WTC11 (cell line): ENCODE data around the gene CRYBB1. TPM values are rescaled to one million over a fixed set of nuclear protein-coding genes. Genes with fewer than 3 reads are reported as not detected.

Experiments used
- ATAC-seq: fragments of 200-7000 bp; cut with Tn5 transposase; 2 replicates; pipeline ENCODE4 v1.10.0; 2021; ENCODE audit warnings: mild to moderate bottlenecking, moderate library complexity
- CTCF ChIA-PET: fragments of 300-600 bp; sonication (Branson Sonifier 250); formaldehyde crosslinking; loops from one replicate; lab custom pipeline; 2021; ENCODE audit warnings: antibody characterized with exemption; lab: Charles Lee
- POLR2A ChIA-PET: fragments of 350-600 bp; sonication (Branson Sonifier 250); formaldehyde crosslinking; loops from one replicate; lab custom pipeline; 2021; ENCODE audit warnings: antibody characterized with exemption; lab: Charles Lee
- DNase-seq: peaks from one replicate; pipeline ENCODE4 v3.0.0; 2021; ENCODE audit warnings: low spot score
- H3K27ac Mint-ChIP-seq: 2 replicates; pipeline ENCODE4 v1.8.0; 2021; ENCODE audit warnings: mixed read lengths
- H3K27me3 Mint-ChIP-seq: 2 replicates; pipeline ENCODE4 v1.8.0; 2021; ENCODE audit warnings: low read depth, mild to moderate bottlenecking, moderate library complexity, mixed read lengths
- H3K36me3 Mint-ChIP-seq: 2 replicates; pipeline ENCODE4 v1.8.0; 2021; ENCODE audit warnings: mixed read lengths
- H3K4me1 Mint-ChIP-seq: 2 replicates; pipeline ENCODE4 v1.8.0; 2022; ENCODE audit warnings: mixed read lengths
- H3K4me3 Mint-ChIP-seq: 2 replicates; pipeline ENCODE4 v1.8.0; 2021; ENCODE audit warnings: mild to moderate bottlenecking, moderate library complexity, mixed read lengths
- H3K9me3 Mint-ChIP-seq: 2 replicates; pipeline ENCODE4 v1.8.0; 2021; ENCODE audit warnings: mixed read lengths
- ELF4 ChIP-seq: sonication (generic); formaldehyde crosslinking; IDR thresholded peaks from 2 replicates; pipeline ENCODE4 v1.8.1; 2022; ENCODE audit warnings: low read depth, mild to moderate bottlenecking, moderate library complexity, missing genetic modification reagents
- FOXK1 ChIP-seq: sonication (generic); formaldehyde crosslinking; IDR thresholded peaks from 2 replicates; pipeline ENCODE4 v1.8.0; 2022; ENCODE audit warnings: mild to moderate bottlenecking, moderate library complexity, missing genetic modification reagents
- FOXP1 ChIP-seq: sonication (generic); formaldehyde crosslinking; IDR thresholded peaks from 2 replicates; pipeline ENCODE4 v1.8.0; 2022; ENCODE audit warnings: missing genetic modification reagents, mild to moderate bottlenecking, moderate library complexity, borderline replicate concordance
- JAZF1 ChIP-seq: fragments of 250-450 bp; sonication (Bioruptor Pico); IDR thresholded peaks from 2 replicates; pipeline ENCODE4 v1.9.0; 2021; ENCODE audit warnings: moderate library complexity, mild to moderate bottlenecking, inconsistent platforms
- NFATC4 ChIP-seq: fragments of 250-450 bp; sonication (Bioruptor Pico); IDR thresholded peaks from 2 replicates; pipeline ENCODE4 v1.9.0; 2021; ENCODE audit warnings: mild to moderate bottlenecking
- TEAD1 ChIP-seq: sonication (generic); formaldehyde crosslinking; IDR thresholded peaks from 2 replicates; pipeline ENCODE4 v1.8.0; 2022; ENCODE audit warnings: mild to moderate bottlenecking, missing genetic modification reagents
- ZNF121 ChIP-seq: sonication (generic); formaldehyde crosslinking; IDR thresholded peaks from 2 replicates; pipeline ENCODE4 v1.8.0; 2023; ENCODE audit warnings: missing genetic modification reagents
- ZNF138 ChIP-seq: sonication (generic); formaldehyde crosslinking; conservative IDR thresholded peaks from 2 replicates; pipeline ENCODE4 v1.8.1; 2022; ENCODE audit warnings: mild to moderate bottlenecking, moderate library complexity, missing genetic modification reagents
- total RNA-seq: library from RNA; stranded (reverse); gene quantifications from 3 replicates; pipeline ENCODE4 v1.2.3, GENCODE V29; 2021
- TF ChIP-seq, protein P1 (sequence below): sonication (generic); formaldehyde crosslinking; IDR thresholded peaks from 2 replicates; pipeline ENCODE4 v1.8.0; 2022; ENCODE audit warnings: mild to moderate bottlenecking, missing genetic modification reagents
- TF ChIP-seq, protein P2 (sequence below): sonication (generic); formaldehyde crosslinking; IDR thresholded peaks from 2 replicates; pipeline ENCODE4 v1.8.1; 2022; ENCODE audit warnings: mild to moderate bottlenecking, moderate library complexity, missing genetic modification reagents
- TF ChIP-seq, protein P3 (sequence below): fragments of 250-450 bp; sonication (Bioruptor Pico); IDR thresholded peaks from 2 replicates; pipeline ENCODE4 v2.1.2; 2022; ENCODE audit warnings: mild to moderate bottlenecking, moderate library complexity
- TF ChIP-seq, protein P4 (sequence below): fragments of 250-450 bp; sonication (Bioruptor Pico); IDR thresholded peaks from 2 replicates; pipeline ENCODE4 v1.9.0; 2021; ENCODE audit warnings: mild to moderate bottlenecking, borderline replicate concordance
- TF ChIP-seq, protein P5 (sequence below): sonication (generic); formaldehyde crosslinking; IDR thresholded peaks from 2 replicates; pipeline ENCODE4 v1.8.0; 2023; ENCODE audit warnings: missing genetic modification reagents, mild to moderate bottlenecking, borderline replicate concordance
- TF ChIP-seq, protein P6 (sequence below): fragments of 250-450 bp; sonication (Bioruptor Pico); IDR thresholded peaks from 2 replicates; pipeline ENCODE4 v1.9.0; 2021; ENCODE audit warnings: mild to moderate bottlenecking

The CRYBB1 gene
- total RNA-seq, 1 experiment from 2014 or later, result 4.0 TPM

DNA sequence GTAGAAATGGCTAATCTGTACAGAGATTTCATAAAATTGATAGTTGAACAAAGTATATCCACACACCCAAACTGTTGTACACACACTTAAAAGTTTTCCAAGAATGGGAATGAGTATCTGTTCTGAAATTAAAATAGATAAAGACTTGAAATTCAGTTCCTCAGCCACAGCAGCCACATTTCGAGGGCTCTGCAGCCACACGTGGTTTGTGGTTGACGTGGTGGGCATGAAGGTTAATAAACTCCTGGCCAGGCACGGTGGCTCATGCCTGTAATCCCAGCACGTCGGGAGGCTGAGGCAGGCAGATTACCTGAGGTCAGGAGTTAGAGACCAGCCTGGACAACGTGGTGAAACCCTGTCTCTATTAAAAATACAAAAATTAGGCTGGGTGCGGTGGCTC lies 51.9 kb downstream of the CRYBB1 start (continued):
- TF ChIP-seq, protein P1, sequence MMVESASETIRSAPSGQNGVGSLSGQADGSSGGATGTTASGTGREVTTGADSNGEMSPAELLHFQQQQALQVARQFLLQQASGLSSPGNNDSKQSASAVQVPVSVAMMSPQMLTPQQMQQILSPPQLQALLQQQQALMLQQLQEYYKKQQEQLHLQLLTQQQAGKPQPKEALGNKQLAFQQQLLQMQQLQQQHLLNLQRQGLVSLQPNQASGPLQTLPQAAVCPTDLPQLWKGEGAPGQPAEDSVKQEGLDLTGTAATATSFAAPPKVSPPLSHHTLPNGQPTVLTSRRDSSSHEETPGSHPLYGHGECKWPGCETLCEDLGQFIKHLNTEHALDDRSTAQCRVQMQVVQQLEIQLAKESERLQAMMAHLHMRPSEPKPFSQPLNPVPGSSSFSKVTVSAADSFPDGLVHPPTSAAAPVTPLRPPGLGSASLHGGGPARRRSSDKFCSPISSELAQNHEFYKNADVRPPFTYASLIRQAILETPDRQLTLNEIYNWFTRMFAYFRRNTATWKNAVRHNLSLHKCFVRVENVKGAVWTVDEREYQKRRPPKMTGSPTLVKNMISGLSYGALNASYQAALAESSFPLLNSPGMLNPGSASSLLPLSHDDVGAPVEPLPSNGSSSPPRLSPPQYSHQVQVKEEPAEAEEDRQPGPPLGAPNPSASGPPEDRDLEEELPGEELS (CRISPR knock-in tag), result no peak
- TF ChIP-seq, all 79 proteins: peak for 0

DNA sequence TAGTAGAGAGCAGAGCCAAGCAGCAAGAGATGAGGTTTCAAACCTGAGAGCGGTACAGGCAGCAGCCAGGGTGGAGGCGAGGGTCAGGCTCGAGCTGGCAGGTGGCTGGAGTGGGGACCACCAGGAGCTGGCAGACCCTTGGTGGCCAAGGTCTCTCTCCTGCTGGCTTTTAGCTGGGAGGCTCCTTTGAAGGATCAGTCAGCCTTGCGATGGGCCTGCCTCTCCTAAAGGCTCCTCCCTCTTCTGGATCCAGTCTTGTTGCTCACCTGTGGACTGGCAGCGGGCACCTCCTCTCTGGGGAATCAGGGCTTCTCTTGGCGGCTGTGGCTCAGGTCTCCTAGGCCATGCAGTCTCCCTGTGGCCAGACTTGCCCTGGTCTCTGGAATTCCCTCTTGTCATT lies 52.6 kb downstream of the CRYBB1 start:
- ChIA-PET POLR2A (interaction anchor here (0.9 to 1.5 kb wide), 2 partner anchors 10 to 19 kb away, joined by 3 read pairs; no protein-coding TSS in a partner anchor), CTCF (interaction anchor here (0.6 to 3.4 kb wide), 9 partner anchors 10 to 450 kb away, joined by 3 to 12 read pairs (median 3); partner anchors contain the start of genes HPS4, MIAT and SRRD)
- Mint-ChIP-seq H3K4me3 (no peak overlapping the region), H3K27ac (peak overlapping the region; percentile 77), H3K9me3 (no peaks in the 10 kb centered on the region), H3K36me3 (peaks cover 6% of the 10 kb centered on the region), H3K4me1 (peaks cover 77% of the 10 kb centered on the region), H3K27me3 (no peaks in the 10 kb centered on the region; the same call in 1 of the 2 replicates)
- TF ChIP-seq, protein P2, sequence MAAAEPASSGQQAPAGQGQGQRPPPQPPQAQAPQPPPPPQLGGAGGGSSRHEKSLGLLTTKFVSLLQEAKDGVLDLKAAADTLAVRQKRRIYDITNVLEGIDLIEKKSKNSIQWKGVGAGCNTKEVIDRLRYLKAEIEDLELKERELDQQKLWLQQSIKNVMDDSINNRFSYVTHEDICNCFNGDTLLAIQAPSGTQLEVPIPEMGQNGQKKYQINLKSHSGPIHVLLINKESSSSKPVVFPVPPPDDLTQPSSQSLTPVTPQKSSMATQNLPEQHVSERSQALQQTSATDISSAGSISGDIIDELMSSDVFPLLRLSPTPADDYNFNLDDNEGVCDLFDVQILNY (CRISPR knock-in tag), result no peak
- TF ChIP-seq ZNF121 (CRISPR knock-in tag), result no peak
- TF ChIP-seq FOXK1 (CRISPR knock-in tag), result no peak
- peak; percentile 30 for ATAC-seq
- no peak for DNase-seq

DNA sequence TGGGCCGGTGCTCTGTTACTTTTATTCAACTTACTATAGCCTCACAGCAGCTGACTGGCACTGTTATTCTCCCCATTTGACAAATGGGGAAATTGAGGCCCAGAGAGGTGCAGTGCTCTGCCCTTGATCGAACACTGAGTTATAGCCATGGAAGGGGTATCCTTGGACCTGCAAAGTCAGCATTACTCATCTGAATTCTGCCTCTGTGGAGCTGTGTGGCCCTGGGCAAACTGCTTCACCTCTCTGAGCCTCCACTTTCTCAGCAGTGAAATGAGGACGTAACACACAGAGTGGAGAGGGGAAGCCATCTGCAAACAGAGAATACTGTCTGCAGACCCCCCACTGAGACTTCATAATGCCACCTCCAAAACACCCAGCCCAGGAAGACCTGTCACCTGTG lies 53.2 kb downstream of the CRYBB1 start:
- H3K4me1 Mint-ChIP-seq, result peaks cover 80% of the 10 kb centered on the region
- peak overlapping the region; percentile 77; the same call in 1 of the 2 replicates for H3K27ac Mint-ChIP-seq
- DNase-seq (no peak), ATAC-seq (no peak)
- no peak overlapping the region for H3K4me3 Mint-ChIP-seq
- H3K27me3 Mint-ChIP-seq, result no peaks in the 10 kb centered on the region; the same call in 1 of the 2 replicates
- POLR2A ChIA-PET, result interaction anchor here (0.9 to 1.5 kb wide), 2 partner anchors 10 to 19 kb away, joined by 3 read pairs; no protein-coding TSS in a partner anchor
- H3K9me3 Mint-ChIP-seq, result no peaks in the 10 kb centered on the region
- CTCF ChIA-PET, result interaction anchor here (0.8 to 3.4 kb wide), 5 partner anchors 10 to 115 kb away, joined by 3 to 12 read pairs (median 4); partner anchors contain the start of genes HPS4 and SRRD
- H3K36me3 Mint-ChIP-seq, result peaks cover 6% of the 10 kb centered on the region
- TF ChIP-seq, protein P3, sequence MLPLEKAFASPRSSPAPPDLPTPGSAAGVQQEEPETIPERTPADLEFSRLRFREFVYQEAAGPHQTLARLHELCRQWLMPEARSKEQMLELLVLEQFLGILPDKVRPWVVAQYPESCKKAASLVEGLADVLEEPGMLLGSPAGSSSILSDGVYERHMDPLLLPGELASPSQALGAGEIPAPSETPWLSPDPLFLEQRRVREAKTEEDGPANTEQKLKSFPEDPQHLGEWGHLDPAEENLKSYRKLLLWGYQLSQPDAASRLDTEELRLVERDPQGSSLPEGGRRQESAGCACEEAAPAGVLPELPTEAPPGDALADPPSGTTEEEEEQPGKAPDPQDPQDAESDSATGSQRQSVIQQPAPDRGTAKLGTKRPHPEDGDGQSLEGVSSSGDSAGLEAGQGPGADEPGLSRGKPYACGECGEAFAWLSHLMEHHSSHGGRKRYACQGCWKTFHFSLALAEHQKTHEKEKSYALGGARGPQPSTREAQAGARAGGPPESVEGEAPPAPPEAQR, result no peak
- TF ChIP-seq, protein P4, sequence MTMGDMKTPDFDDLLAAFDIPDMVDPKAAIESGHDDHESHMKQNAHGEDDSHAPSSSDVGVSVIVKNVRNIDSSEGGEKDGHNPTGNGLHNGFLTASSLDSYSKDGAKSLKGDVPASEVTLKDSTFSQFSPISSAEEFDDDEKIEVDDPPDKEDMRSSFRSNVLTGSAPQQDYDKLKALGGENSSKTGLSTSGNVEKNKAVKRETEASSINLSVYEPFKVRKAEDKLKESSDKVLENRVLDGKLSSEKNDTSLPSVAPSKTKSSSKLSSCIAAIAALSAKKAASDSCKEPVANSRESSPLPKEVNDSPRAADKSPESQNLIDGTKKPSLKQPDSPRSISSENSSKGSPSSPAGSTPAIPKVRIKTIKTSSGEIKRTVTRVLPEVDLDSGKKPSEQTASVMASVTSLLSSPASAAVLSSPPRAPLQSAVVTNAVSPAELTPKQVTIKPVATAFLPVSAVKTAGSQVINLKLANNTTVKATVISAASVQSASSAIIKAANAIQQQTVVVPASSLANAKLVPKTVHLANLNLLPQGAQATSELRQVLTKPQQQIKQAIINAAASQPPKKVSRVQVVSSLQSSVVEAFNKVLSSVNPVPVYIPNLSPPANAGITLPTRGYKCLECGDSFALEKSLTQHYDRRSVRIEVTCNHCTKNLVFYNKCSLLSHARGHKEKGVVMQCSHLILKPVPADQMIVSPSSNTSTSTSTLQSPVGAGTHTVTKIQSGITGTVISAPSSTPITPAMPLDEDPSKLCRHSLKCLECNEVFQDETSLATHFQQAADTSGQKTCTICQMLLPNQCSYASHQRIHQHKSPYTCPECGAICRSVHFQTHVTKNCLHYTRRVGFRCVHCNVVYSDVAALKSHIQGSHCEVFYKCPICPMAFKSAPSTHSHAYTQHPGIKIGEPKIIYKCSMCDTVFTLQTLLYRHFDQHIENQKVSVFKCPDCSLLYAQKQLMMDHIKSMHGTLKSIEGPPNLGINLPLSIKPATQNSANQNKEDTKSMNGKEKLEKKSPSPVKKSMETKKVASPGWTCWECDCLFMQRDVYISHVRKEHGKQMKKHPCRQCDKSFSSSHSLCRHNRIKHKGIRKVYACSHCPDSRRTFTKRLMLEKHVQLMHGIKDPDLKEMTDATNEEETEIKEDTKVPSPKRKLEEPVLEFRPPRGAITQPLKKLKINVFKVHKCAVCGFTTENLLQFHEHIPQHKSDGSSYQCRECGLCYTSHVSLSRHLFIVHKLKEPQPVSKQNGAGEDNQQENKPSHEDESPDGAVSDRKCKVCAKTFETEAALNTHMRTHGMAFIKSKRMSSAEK (CRISPR knock-in tag), result no peak
- no peak for TF ChIP-seq JAZF1 (CRISPR knock-in tag)
- TF ChIP-seq, protein P1 (CRISPR knock-in tag), result no peak
- TF ChIP-seq NFATC4 (CRISPR knock-in tag), result no peak
- TF ChIP-seq, protein P5, sequence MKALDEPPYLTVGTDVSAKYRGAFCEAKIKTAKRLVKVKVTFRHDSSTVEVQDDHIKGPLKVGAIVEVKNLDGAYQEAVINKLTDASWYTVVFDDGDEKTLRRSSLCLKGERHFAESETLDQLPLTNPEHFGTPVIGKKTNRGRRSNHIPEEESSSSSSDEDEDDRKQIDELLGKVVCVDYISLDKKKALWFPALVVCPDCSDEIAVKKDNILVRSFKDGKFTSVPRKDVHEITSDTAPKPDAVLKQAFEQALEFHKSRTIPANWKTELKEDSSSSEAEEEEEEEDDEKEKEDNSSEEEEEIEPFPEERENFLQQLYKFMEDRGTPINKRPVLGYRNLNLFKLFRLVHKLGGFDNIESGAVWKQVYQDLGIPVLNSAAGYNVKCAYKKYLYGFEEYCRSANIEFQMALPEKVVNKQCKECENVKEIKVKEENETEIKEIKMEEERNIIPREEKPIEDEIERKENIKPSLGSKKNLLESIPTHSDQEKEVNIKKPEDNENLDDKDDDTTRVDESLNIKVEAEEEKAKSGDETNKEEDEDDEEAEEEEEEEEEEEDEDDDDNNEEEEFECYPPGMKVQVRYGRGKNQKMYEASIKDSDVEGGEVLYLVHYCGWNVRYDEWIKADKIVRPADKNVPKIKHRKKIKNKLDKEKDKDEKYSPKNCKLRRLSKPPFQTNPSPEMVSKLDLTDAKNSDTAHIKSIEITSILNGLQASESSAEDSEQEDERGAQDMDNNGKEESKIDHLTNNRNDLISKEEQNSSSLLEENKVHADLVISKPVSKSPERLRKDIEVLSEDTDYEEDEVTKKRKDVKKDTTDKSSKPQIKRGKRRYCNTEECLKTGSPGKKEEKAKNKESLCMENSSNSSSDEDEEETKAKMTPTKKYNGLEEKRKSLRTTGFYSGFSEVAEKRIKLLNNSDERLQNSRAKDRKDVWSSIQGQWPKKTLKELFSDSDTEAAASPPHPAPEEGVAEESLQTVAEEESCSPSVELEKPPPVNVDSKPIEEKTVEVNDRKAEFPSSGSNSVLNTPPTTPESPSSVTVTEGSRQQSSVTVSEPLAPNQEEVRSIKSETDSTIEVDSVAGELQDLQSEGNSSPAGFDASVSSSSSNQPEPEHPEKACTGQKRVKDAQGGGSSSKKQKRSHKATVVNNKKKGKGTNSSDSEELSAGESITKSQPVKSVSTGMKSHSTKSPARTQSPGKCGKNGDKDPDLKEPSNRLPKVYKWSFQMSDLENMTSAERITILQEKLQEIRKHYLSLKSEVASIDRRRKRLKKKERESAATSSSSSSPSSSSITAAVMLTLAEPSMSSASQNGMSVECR (CRISPR knock-in tag), result no peak
- no peak for TF ChIP-seq ELF4 (CRISPR knock-in tag)
- TF ChIP-seq ZNF138 (CRISPR knock-in tag), result no peak
- TF ChIP-seq, protein P6, sequence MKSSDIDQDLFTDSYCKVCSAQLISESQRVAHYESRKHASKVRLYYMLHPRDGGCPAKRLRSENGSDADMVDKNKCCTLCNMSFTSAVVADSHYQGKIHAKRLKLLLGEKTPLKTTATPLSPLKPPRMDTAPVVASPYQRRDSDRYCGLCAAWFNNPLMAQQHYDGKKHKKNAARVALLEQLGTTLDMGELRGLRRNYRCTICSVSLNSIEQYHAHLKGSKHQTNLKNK (CRISPR knock-in tag), result no peak
- TF ChIP-seq TEAD1, result no peak
- TF ChIP-seq FOXP1 (CRISPR knock-in tag), result no peak
